Left colon (tissue), 2 donors: ENCODE results near the gene TLE3. TPM values are rescaled to one million over a fixed set of nuclear protein-coding genes. Genes with fewer than 3 reads are reported as not detected.

Experiments
- ATAC-seq: fragments of 200-7000 bp; cut with Tn5 transposase; one replicate; pipeline ENCODE4 v1.9.1; 2020; ENCODE audit warnings: mild to moderate bottlenecking, moderate library complexity
- DNase-seq, 2 donors: peaks; one replicate each; pipeline ENCODE4 v3.0.0-alpha.2; 2020
- intact Hi-C, 2 donors: fragments of 100-400 bp; cut with DNase I in 1 of 2; cut with micrococcal nuclease in 1 of 2; formaldehyde crosslinking; loops; one replicate each; pipeline versions ENCODE4 v1.11.2 to v1.14.0; 2022; cut with DNase I, micrococcal nuclease
- total RNA-seq, 2 donors: library from RNA; stranded (reverse); fragmentation: NEBNext Ultra II Directional; extraction: Animal tissue kit (Norgen Biotek cat#: 25700); gene quantifications; one replicate each; pipeline ENCODE4 v1.2.1, GENCODE V29; 2021
- donor health status: DM: no; HTN: no; CAD: no.
- donor health status: DM: yes; HTN: yes; CAD: no.

The TLE3 gene
- total RNA-seq, 2 donors from 2014 or later, result 51.2 to 79.7 TPM

DNA sequence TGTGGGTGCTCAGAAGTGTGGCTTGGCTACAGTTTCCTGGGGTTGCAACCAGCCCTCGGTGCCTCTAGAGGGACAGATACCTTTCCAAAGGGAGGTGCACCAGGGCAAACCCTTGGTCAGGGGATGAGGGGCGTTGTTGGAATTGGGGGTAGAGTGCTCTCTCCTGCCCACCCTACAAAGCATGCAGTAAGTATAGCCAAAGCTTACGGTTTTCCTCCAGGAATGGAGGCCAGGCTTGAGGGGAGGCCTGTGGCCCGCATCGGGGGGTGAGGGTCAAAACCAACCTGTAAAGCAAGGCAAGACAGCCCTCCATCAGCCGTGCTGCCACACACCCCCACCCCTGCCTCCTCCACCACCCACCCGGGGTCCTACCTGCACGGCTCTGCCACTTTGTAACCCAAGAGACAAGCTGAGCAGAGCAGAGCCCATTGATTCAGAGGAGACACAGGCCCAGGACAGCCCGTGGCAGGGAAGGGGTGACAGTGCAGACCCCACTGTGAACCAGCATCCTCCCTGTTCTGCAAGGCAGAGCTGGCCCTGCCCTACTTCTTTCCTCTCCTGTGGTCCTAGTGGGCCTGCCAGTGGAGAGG is 41.5 kb downstream of the TLE3 start:
- DNase-seq (peak; percentile 2 to 14), ATAC-seq (no peak)
- intact Hi-C loops, result no loop called here

DNA sequence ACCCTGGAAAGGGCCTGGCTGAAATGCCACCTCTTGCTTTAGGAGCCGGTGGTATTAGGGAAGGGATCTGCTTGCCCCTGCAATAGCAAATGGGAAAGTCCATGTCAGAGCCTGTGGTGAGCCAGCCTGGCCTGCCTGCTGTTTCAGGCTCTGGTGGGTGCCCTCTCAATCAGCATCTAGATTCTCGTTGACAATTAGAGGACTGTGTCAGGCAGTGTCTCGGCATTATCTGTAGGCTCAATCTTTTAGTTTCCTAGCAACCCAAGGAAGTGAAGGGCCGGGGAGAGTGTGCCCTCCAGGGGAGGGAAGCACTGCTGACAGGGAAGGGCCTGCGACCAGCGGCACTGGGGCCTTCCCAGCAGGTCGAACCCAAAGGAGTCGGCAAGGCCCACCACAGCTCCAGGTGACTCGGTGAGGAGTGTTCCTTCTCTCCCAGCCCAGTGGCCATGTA is 42.1 kb downstream of the TLE3 start:
- ATAC-seq, result no peak
- DNase-seq, result peak in 1 of 2 donors; percentile 2
- intact Hi-C loops, result no loop called here

DNA sequence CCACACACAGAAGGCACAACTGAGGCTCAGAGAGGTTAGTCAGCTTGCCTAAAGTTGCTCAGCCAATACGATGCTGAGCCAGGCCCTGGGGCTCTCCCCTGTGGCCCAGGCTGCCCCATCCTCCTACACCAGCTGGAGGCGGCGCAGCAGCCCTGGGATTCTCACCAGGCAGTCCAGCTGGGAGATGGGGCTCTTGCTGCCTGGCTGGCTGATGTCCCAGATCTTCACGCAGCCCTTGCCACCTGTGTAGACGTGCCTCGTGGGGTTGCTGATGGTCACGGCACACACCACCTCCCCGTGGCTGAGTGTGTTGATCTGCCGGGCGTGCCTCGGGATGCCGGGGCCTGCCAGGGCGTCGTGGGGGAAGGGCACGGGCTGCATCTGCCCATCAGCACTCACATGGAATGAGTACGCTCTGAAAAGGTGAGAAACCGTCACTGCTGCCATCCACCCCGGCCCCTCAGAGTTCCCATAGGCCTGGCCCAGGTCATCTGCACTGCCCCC is 42.8 kb downstream of the TLE3 start:
- ATAC-seq (no peak), DNase-seq (peak in 1 of 2 donors; percentile 3)
- intact Hi-C loops, result no loop called here

DNA sequence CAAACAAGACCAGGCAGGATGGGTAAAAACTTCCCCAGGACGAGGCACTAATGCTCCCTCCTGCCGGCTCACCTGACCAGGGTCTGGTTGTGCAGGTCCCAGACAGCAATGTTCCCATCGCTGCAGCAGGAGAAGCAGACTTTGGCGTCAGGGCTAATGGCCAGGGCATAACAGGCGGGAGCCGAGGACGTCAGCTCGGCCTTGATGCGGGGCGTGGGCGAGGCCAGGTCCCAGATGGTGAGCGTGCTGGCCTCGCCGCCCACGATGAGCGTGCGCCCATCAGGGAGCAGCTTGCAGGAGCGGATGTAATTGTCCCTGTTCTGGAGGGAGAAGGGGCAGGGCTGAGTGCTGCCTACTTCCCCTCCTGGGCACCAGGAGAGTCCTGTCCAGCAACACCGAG is 43.4 kb downstream of the TLE3 start:
- peak; percentile 10 for ATAC-seq
- no peak for DNase-seq
- intact Hi-C loops, result no loop called here

DNA sequence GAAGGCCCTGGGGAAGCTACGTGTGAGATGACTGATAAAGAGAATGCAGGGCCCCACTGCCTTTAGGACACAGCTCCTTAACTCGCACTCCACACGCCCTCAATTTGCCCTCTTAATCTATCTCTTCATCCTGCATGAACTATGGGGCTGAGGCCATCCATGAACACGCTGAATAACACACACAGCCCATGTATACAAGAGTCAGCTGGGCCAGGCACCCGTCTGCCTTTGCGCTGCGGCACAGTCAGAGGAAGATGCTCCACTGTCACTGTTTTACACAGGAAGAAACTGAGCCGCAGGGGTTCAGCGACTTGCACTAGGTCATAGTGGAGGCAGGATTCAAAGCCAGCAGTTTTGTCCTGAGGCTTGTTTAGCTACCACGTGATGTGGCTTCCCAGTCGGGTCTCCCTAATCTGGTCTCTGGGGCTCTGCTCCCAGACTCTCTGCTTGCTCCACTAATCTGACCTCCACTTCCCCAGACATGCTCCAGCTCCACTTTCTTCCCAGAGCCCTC is 43.9 kb downstream of the TLE3 start:
- intact Hi-C loops, result no loop called here
- DNase-seq (no peak), ATAC-seq (no peak)

DNA sequence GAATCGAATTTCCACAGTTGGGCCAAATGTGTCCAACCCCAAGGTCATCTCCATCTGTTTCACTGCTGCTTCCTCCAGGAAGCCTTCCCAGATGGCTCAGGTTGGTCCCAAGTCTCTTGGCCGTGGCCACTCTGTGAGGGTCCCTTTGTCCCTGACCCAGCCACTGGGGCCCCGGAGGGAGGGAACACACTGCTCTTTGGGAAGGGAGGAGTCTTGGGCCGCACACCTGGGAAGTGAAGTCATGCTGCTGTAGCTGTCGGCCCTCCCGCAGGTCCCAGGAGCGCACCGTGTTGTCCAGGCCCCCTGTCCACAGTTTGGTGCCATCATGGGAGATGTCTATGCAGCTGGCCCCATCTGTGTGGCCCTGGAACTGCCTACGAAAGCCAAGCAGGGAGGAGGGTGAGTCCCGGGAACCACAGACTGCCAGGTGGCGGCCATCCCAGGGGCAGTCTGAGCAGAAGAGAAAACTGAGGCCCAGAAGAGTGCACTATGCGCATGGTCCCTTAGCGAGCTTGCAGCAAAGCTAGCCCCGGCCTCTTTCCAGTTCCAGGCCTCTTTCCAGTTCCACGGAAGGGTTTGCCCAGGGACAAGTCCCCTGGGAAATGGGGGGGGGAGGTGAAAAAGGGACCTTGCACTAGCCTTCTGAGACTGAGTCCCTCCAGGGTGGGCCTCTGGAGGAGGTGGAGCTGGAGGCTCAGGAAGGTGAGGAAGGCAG is 44.6 kb downstream of the TLE3 start:
- ATAC-seq (no peak), DNase-seq (no peak)
- intact Hi-C loops, result no loop called here

DNA sequence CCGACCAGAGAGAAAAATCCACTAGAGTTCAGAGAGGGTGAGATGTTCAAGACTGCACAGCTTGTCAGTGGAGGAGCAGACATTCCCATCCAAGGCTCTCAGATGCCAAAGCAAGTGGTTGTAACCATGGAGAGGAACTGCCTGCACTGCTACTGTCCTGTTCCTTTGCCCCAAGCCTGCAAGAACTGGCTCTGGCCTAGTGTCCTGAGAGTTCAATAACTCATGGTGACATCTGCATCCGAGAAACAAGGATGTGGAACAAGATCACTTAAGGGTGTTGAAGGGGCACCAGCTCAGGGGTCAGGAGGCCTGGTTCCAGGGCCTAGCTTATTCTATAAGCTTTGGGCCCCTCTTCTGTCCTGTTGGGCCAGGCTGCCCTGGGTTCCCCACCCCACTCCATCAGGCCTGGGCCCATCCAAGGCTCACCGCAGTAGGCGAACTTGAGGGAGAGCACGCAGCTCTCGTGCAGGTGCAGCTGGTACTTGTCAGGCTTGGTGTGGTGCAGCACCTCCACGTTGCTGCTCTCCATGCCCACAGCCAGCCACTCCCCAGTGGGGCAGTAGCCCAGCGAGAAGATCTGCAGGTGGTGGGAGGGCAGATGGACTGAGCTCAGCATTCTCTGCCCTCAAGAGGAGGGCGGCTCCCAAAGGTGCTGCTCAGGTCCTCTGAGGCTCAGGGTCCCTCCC is 45.6 kb downstream of the TLE3 start:
- DNase-seq, result no peak
- intact Hi-C loops, result no loop called here
- no peak for ATAC-seq

DNA sequence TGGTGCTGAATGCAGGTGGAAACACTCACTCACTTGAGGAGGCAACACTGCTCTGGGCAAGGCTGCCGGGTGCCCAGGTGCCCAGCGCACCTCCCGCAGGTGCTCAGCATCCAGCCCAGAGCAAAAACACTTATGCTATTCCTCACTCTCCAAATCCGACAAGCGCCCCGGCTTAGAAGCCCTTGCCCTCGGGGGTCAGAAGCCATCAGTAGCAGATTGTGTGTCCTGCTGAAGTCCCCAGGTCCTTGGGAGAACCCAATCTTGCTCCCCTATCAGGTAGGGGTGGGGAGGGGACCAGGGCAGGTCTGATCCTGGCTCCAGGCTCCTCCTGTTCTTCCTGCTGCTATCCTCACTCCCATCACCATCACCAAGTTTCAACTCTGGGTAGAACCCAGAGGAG is 46.7 kb downstream of the TLE3 start:
- DNase-seq (no peak), ATAC-seq (no peak)
- intact Hi-C loops, result no loop called here

DNA sequence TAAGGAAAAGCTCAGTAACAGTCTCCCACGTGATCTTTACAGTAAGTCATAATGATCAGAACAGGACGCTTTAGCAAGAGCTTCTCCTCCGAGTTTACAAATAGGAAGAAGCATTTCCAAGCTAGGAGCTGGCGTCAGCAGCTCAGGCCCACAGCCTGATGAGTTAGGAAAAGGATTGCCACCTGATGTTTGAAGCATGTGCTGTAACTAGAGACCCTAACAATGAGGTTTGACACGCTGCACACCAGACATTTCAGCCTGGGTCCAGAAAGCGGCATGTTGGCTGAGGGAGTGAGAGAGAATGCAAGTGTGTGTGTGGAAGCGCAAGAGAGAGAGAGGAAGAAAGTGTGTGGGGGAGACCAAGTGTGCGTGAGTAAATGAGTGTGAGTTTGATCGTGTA is 47.3 kb downstream of the TLE3 start:
- DNase-seq, result no peak
- ATAC-seq, result no peak
- intact Hi-C loops, result no loop called here

DNA sequence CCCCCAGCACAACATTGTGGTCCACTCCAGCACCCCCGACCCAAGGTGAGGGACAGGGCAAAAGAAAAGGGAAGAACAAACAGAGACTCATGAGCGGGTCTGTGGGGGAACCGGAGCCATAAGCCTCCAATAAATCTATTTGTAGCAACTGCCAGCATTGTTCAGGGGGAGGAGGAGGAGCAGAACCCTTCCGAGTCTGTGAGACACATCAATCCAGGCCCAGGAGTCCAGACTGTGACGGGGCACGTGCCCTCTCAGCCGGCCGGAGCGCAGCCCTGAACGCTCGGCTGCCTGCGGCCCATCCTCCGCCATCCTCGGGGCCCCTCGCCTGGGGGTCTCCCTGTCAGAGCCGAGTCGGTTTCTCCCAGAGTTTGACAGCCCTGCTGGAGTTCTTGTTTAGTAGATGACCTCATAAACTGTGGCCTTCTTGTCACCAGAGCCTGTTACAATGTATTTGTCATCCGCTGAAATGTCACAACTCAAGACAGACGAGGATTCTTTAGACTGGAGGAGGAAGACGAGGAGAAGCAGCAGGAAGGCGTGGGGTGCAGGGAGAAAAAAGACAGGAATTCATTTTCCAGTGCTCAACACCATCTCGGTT is 47.9 kb downstream of the TLE3 start:
- DNase-seq, result no peak
- no peak for ATAC-seq
- intact Hi-C loops, result no loop called here

DNA sequence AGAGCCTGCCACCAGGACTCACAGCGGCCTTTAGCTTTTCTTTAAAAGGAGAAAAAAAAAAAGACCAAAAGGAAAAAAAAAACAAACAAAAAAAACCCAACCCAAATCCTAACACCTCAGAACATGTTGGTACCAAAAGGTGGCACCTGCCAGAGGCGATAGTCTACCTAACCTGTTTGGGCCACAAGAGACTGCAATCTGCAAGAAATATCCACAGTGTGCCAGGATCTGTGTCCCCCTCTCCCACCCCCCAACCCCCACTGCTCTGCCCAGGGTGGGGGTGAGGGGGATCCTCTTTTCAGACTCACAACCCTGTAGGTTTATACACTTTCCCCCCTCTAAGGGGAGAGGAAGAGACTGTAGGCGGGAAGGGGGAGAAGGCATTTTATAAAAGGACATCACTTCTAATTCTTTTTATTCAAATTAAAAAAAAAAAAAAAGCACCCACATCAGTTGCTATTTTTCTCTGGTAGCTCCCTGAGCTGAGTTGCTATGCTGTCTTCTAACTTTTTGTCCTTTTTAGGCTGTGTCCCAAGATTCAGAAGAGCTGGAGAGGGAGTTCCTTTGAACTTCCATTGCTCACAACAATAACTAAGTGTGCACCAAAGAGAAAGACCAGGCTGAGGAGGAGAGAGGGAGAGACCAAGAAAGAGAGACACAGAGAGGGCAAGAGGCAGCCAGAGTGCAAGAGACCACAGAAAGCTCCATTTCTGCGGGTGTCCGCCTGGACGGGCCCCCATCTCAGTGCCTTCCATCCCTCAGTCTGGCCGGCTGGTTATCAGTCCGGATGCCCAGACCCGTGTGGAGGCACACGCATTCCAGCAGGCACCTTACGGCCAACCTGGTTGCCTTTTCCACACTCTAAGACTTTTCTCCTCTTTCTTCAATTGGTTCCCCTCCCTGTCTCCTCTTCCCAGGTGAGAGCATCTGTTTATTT is 48.9 kb downstream of the TLE3 start:
- ATAC-seq (no peak), DNase-seq (no peak)
- intact Hi-C loops, result no loop called here

DNA sequence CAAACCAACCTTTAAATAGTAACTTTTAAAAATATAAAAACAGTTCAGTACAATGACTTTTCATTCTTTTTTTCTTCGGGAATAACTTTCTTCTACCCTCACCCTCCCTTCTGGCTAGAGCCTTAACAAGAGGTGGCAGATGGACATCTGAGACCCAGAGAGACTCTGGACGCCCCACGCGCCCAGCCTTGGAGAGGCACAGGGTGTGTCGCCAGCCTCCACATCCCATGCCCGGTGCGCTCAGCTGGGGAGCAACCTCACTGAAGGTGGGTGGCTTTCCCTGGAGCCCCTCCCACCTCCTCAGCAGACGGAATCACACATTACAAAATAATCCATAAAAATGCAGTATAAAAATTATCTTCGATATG is 49.5 kb downstream of the TLE3 start:
- DNase-seq, result no peak

DNA sequence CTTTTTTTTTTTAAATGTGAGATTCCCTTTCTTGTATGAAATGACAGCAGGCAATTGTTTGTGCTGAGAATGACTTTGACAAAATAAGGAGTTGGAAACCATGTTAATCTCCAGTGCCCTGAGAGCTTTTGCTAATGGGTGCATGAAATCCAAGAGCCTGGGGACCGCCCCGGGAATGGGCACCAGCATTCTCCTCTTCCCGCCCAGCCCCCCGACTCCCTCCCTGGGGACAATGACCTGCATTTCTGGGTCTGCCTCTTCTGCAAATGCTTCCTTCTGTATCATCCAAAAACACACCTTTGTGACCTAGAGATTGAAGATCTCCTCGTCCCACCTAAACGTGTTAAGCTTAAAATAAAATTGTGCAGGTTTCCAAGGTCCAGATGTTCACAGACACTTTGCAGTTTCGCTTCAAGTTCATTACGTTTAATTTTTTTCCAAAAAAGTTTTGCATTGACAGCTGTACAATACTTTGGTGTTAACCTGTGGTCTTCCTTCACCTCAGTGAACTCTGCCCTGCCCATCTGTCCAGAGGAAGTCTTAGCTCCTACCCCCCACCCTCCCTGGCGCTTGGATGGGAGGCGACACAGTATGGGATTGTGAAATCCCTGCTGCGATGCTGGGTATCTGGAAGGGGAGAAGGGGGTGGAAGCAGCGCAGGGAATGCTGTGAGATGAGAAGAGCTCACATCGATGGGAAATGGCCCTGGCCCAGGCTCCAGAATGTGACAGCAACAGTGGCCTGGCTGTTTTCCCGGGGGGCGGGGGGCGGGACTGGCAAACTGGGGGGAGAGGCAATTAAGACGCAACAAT is 50.1 kb downstream of the TLE3 start:
- no peak for DNase-seq
- no peak for ATAC-seq
- intact Hi-C loops, result no loop called here

More for the DNA sequence above, 49.5 kb downstream of the TLE3 start:
- intact Hi-C loops, result no loop called here
- no peak for ATAC-seq

DNA sequence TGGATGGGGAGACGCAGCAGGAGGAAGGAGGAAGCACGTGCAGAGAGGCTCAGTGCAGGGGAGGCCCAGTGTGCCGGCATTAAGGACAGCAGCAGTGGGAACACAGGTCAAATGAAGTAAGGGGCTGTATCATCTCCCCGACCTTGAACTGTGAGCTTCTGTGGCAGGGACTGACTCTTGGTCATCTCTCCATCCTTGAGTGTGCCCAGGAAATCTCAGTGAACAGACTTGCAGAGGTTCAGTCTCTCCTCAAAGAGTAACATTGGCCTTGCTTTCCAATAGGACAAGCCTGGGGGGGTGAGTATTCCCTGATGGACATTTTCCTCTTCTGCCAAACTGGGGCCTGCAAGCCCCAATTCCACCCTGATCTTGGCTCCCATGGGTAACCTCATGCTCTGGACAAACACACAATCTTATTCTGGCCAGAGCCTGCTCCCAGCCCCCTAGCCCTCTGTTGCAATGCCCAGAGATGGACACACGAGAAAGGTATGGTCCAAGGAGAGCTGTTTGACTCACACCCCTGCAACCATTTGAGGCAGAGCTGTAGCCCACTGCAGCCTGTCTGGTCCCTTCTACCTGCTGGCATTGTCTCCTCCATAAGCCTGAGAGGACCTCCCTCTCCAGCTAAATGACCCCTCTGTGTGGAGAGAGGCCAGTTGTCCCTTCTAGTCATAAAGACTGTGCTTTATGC is 50.9 kb downstream of the TLE3 start:
- peak; percentile 13 for ATAC-seq
- DNase-seq, result no peak
- intact Hi-C loops, result no loop called here

DNA sequence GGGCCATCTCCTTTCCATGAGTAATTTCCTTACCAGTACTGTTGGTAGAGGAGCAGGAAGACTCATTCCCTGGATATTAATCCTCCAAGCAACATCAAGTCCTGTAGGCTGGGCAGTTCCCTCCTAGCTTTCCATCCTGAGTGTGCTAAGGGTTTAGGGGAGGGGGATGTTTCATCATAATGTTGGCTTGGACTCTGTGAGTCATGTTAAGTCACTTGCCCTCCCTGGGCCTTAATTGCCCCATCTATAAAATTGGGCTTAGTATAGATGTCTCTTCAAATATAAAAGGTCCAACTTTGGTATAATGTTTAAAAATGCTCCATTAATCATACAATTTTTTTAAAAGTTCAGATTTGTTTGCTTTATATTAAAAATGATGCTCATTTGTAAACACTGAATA is 52.7 kb downstream of the TLE3 start:
- intact Hi-C loops, result no loop called here
- ATAC-seq (no peak), DNase-seq (no peak)

DNA sequence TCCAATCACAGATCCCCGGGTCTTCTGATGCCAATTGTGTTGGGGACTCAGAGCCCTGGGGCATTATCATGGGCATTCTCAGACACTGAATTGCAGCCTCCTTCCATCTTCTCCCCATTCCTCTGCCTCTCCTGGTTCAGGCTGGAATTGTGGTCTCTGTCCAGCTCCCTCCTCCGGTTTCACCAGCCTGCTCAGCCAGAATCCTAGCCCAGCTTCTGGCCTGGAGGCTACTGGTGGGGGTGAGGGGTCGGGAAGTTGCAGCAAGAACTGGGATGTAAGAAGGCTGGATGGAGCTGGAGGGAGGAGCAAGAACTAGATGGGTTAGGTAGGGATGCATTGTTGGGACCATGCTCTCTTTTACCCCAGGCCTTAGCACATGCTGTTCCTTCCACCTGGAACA is 53.5 kb downstream of the TLE3 start:
- intact Hi-C loops, result no loop called here
- ATAC-seq (peak; percentile 9), DNase-seq (no peak)

DNA sequence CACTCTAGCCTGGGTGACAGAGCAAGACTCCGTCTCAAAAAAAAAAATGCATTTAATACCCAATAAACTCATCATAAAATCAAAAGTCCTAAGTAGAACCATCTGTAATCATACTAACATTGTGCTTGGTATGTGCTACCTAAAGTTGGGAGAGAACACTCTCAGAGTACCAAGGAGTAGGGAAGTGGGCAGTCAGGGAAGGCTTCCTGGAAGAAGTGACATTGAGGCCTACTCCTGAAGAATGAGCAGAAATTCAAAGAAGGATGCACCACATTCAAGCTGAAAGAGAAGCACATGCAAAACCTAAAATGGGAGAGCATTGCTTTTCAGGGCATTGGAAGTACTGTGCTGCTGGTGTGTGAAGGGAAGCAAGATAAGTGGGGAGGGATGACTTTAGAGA is 54.1 kb downstream of the TLE3 start:
- intact Hi-C loops, result no loop called here

More for the DNA sequence above, 54.1 kb downstream of the TLE3 start:
- DNase-seq (no peak), ATAC-seq (no peak)
